ENCODE results near the gene MCEMP1. TPM values are rescaled to one million over a fixed set of nuclear protein-coding genes. Genes with fewer than 3 reads are reported as not detected.

The MCEMP1 gene
- total RNA-seq, 1 donor from 2014 or later = not detected

- Mint-ChIP-seq H3K4me1 (ENCODE audit: low read depth) (no peaks in the 10 kb centered on the region), H3K27me3 (ENCODE audit: low read depth) (peaks cover 5% of the 10 kb centered on the region), H3K27ac (ENCODE audit: unreplicated experiment) (no peak overlapping the region), H3K4me3 (ENCODE audit: unreplicated experiment) (no peak overlapping the region), H3K9me3 (ENCODE audit: low read depth) (no peaks in the 10 kb centered on the region), H3K36me3 (ENCODE audit: low read depth) (no peaks in the 10 kb centered on the region)
- no peak for TF ChIP-seq CTCF (IDR thresholded peaks at IDR 0.05)
- no peak for DNase-seq (ENCODE audit: low spot score)
These were observed 15.7 kb downstream of the MCEMP1 start for GRCh38 chr19:7692417-7693088.

- Mint-ChIP-seq H3K36me3 (ENCODE audit: low read depth) (no peaks in the 10 kb centered on the region), H3K27me3 (ENCODE audit: low read depth) (peaks cover 14% of the 10 kb centered on the region), H3K4me1 (ENCODE audit: low read depth) (no peaks in the 10 kb centered on the region), H3K4me3 (ENCODE audit: unreplicated experiment) (no peak overlapping the region), H3K27ac (ENCODE audit: unreplicated experiment) (no peak overlapping the region), H3K9me3 (ENCODE audit: low read depth) (no peaks in the 10 kb centered on the region)
- no peak for TF ChIP-seq CTCF (IDR thresholded peaks at IDR 0.05)
- no peak for DNase-seq (ENCODE audit: low spot score)
These were observed 17.6 kb downstream of the MCEMP1 start for GRCh38 chr19:7694499-7694898.

- Mint-ChIP-seq H3K4me1 (ENCODE audit: low read depth) (no peaks in the 10 kb centered on the region), H3K9me3 (ENCODE audit: low read depth) (no peaks in the 10 kb centered on the region), H3K36me3 (ENCODE audit: low read depth) (no peaks in the 10 kb centered on the region), H3K27me3 (ENCODE audit: low read depth) (peaks cover 25% of the 10 kb centered on the region), H3K27ac (ENCODE audit: unreplicated experiment) (no peak overlapping the region), H3K4me3 (ENCODE audit: unreplicated experiment) (no peak overlapping the region)
- TF ChIP-seq CTCF (IDR thresholded peaks at IDR 0.05) = no peak
- no peak for DNase-seq (ENCODE audit: low spot score)
These were observed 20.9 kb downstream of the MCEMP1 start for GRCh38 chr19:7697721-7698287.

GRCh38 chr19:7698583-7698982 lies 21.7 kb downstream of the MCEMP1 start:
- Mint-ChIP-seq H3K4me3 (ENCODE audit: unreplicated experiment) (no peak overlapping the region), H3K36me3 (ENCODE audit: low read depth) (no peaks in the 10 kb centered on the region), H3K9me3 (ENCODE audit: low read depth) (no peaks in the 10 kb centered on the region), H3K27ac (ENCODE audit: unreplicated experiment) (no peak overlapping the region), H3K4me1 (ENCODE audit: low read depth) (no peaks in the 10 kb centered on the region), H3K27me3 (ENCODE audit: low read depth) (peaks cover 27% of the 10 kb centered on the region)
- no peak for DNase-seq (ENCODE audit: low spot score)
- TF ChIP-seq CTCF (IDR thresholded peaks at IDR 0.05) = no peak

- Mint-ChIP-seq H3K36me3 (ENCODE audit: low read depth) (no peaks in the 10 kb centered on the region), H3K4me3 (ENCODE audit: unreplicated experiment) (no peak overlapping the region), H3K4me1 (ENCODE audit: low read depth) (no peaks in the 10 kb centered on the region), H3K9me3 (ENCODE audit: low read depth) (no peaks in the 10 kb centered on the region), H3K27me3 (ENCODE audit: low read depth) (peaks cover 27% of the 10 kb centered on the region), H3K27ac (ENCODE audit: unreplicated experiment) (no peak overlapping the region)
- TF ChIP-seq CTCF (IDR thresholded peaks at IDR 0.05) = no peak
- DNase-seq (ENCODE audit: low spot score) = no peak
These were observed 22.1 kb downstream of the MCEMP1 start for GRCh38 chr19:7699003-7699402.

Measured in chondrocyte (in vitro differentiated cells).